ENCODE measurements around the gene UBE2S. TPM values are rescaled to one million over a fixed set of nuclear protein-coding genes. Genes with fewer than 3 reads are reported as not detected.

Gene UBE2S
- polyA plus RNA-seq, 3 donors: 16.1 to 40.9 (median 21.9) TPM

GRCh38 chr19:55368701-55369563 lies 38.7 kb downstream of the UBE2S start:
- Histone ChIP-seq H3K4me1 (ENCODE audit: control insufficient read depth in 1 of 2, insufficient read depth in 2 of 2, low read length in 2 of 2) (peaks cover 4 to 6% of the 10 kb centered on the region in 2 donors), H3K79me2 (ENCODE audit: insufficient read depth, low read length) (no peaks in the 10 kb centered on the region), H2AFZ (ENCODE audit: insufficient read depth, low read depth, low read length, poor library complexity, severe bottlenecking) (no peak overlapping the region), H3K27me3 (ENCODE audit: control insufficient read depth in 2 of 2, insufficient read depth in 2 of 2, low read length in 2 of 2) (peaks cover 32 to 60% of the 10 kb centered on the region in 2 donors), H3K9me3 (replicated peaks in 1 of 2; ENCODE audit: control insufficient read depth in 1 of 2, insufficient read depth in 1 of 2, low read length in 2 of 2) (peaks cover 2 to 8% of the 10 kb centered on the region in 2 donors), H3K27ac (ENCODE audit: low read depth in 1 of 2, low read length in 2 of 2) (no peak overlapping the region), H4K20me1 (ENCODE audit: insufficient read depth, low read length) (no peaks in the 10 kb centered on the region), H3K36me3 (replicated peaks in 1 of 2; ENCODE audit: control insufficient read depth in 1 of 2, insufficient read depth in 2 of 2, low read length in 2 of 2) (no peaks in the 10 kb centered on the region), H3K4me3 (replicated peaks in 1 of 3; ENCODE audit: low read depth in 2 of 3, low read length in 3 of 3) (no peak overlapping the region), H3K9ac (ENCODE audit: insufficient read depth, low read length, poor library complexity, severe bottlenecking) (no peak overlapping the region), H3K4me2 (replicated peaks; ENCODE audit: extremely low read depth, low read length, poor library complexity, severe bottlenecking) (no peak overlapping the region)
- Mint-ChIP-seq H3K27ac (no peak overlapping the region), H3K36me3 (peaks cover 0 to 4% of the 10 kb centered on the region in 2 donors), H3K4me3 (peak overlapping the region in 1 of 2 donors; percentile 75), H3K27me3 (ENCODE audit: low read depth in 3 of 3) (peaks cover 51 to 71% (median 66%) of the 10 kb centered on the region in 3 donors), H3K4me1 (peaks cover 5% of the 10 kb centered on the region), H3K9me3 (peaks cover 0 to 24% (median 6%) of the 10 kb centered on the region in 7 donors)
- no peak for TF ChIP-seq CTCF (IDR thresholded peaks at IDR 0.05)
- no peak for DNase-seq
- 19% methylated on average over 39 of the region's 54 CpGs for WGBS (ENCODE audit: insufficient coverage)
- intact Hi-C loops (cut with micrococcal nuclease): no loop called here

GRCh38 chr19:55368106-55368505 lies 39.5 kb downstream of the UBE2S start:
- Histone ChIP-seq H3K27me3 (ENCODE audit: control insufficient read depth in 2 of 2, insufficient read depth in 2 of 2, low read length in 2 of 2) (peaks cover 32 to 51% of the 10 kb centered on the region in 2 donors), H2AFZ (ENCODE audit: insufficient read depth, low read depth, low read length, poor library complexity, severe bottlenecking) (no peak overlapping the region), H4K20me1 (ENCODE audit: insufficient read depth, low read length) (no peaks in the 10 kb centered on the region), H3K9ac (ENCODE audit: insufficient read depth, low read length, poor library complexity, severe bottlenecking) (no peak overlapping the region), H3K4me2 (replicated peaks; ENCODE audit: extremely low read depth, low read length, poor library complexity, severe bottlenecking) (no peak overlapping the region), H3K9me3 (replicated peaks in 1 of 2; ENCODE audit: control insufficient read depth in 1 of 2, insufficient read depth in 1 of 2, low read length in 2 of 2) (peaks cover 2 to 8% of the 10 kb centered on the region in 2 donors), H3K79me2 (ENCODE audit: insufficient read depth, low read length) (no peaks in the 10 kb centered on the region), H3K4me1 (ENCODE audit: control insufficient read depth in 1 of 2, insufficient read depth in 2 of 2, low read length in 2 of 2) (peaks cover 4 to 6% of the 10 kb centered on the region in 2 donors), H3K36me3 (replicated peaks in 1 of 2; ENCODE audit: control insufficient read depth in 1 of 2, insufficient read depth in 2 of 2, low read length in 2 of 2) (no peaks in the 10 kb centered on the region), H3K27ac (ENCODE audit: low read depth in 1 of 2, low read length in 2 of 2) (no peak overlapping the region), H3K4me3 (replicated peaks in 1 of 3; ENCODE audit: low read depth in 2 of 3, low read length in 3 of 3) (no peak overlapping the region)
- no peak for DNase-seq
- peaks cover 0 to 24% (median 6%) of the 10 kb centered on the region in 7 donors for H3K9me3 Mint-ChIP-seq
- intact Hi-C loops (cut with micrococcal nuclease): no loop called here
- H3K4me3 Mint-ChIP-seq: peak overlapping the region in 1 of 2 donors; percentile 75
- peaks cover 5% of the 10 kb centered on the region for H3K4me1 Mint-ChIP-seq
- WGBS (ENCODE audit: insufficient coverage): 96% methylated on average over 16 of the region's 16 CpGs
- no peak overlapping the region for H3K27ac Mint-ChIP-seq
- peaks cover 0 to 4% of the 10 kb centered on the region in 2 donors for H3K36me3 Mint-ChIP-seq
- TF ChIP-seq CTCF (IDR thresholded peaks at IDR 0.05): no peak
- H3K27me3 Mint-ChIP-seq (ENCODE audit: low read depth in 3 of 3): peaks cover 44 to 65% (median 58%) of the 10 kb centered on the region in 3 donors

Measured in CD14-positive monocyte (primary cell).